Fibroblast of lung (primary cell): Measurements from ENCODE around the gene CYP4F3.

Source experiments
- CTCF ChIP-seq, 2 donors: IDR thresholded peaks in 1 of 2; conservative IDR thresholded peaks in 1 of 2; 1 replicate in 1 of 2; 2 replicates in 1 of 2; pipeline ENCODE4 v1.5.1; 2011 to 2012; ENCODE audit warnings: low read length in 2 of 2, control low read depth in 1 of 2, inconsistent platforms in 1 of 2, low read depth in 1 of 2, mild to moderate bottlenecking in 1 of 2
- EZH2 ChIP-seq: IDR thresholded peaks from 2 replicates; pipeline ENCODE4 v1.5.1; 2012; ENCODE audit warnings: low read length, control low read depth, mild to moderate bottlenecking; ENCODE audit errors: missing control alignments

GRCh38 chr19:15618321-15618720 is 22.4 kb upstream of the CYP4F3 start:
- TF ChIP-seq CTCF (conservative IDR thresholded peaks at IDR 0.05 in 1 of 2, IDR thresholded peaks at IDR 0.05 in 1 of 2; ENCODE audit: low read depth in 1 of 2, low read length in 2 of 2): no peak
- no peak for TF ChIP-seq EZH2
